Fibroblast of mammary gland (primary cell): ENCODE results near the gene IFT57.
A peak's percentile ranks its signal among the peaks of the same experiment; 100 is the strongest.

Experiments used
- DNase-seq: peaks from one replicate; pipeline ENCODE4 v3.0.0-alpha.2; 2010; ENCODE audit warnings: low read depth
- H3K4me3 ChIP-seq: 2 replicates; pipeline ENCODE4 v1.5.1; 2011; ENCODE audit warnings: low read depth, mild to moderate bottlenecking, low read length, moderate library complexity; ENCODE audit not compliant: control insufficient read depth
- TF ChIP-seq, protein P1 (sequence below): conservative IDR thresholded peaks from 2 replicates; pipeline ENCODE4 v1.5.1; 2011; ENCODE audit warnings: low read depth, low read length, inconsistent platforms; ENCODE audit not compliant: control insufficient read depth, insufficient read depth

The IFT57 gene

DNA sequence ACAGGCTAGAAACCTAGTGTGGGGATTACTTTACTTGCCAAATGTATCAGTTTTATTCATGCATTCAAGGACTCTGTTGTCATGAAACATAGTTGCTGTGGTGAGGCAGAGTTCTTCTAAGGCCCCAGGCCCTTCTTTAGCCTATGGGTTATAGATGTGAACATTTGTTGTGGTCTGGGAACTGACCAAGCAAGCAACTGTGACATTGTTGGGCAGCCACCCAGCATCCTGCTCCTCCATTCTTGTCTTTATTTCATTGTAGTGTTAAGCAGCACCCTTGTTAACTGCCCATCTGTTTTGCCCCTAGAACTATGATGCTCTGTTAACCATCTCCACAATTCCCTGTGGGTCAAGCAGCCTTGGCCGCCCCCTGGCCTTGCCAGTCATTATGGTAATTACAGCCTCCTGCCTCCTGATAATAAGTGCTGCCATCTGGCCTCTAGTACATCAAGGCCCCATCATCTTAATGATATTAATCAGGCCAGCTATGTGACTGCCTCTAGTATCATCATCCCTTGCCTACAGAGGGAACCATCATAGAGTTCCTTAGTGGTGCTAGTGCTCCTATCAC lies 12.2 kb upstream of the IFT57 start:
- TF ChIP-seq, protein P1, sequence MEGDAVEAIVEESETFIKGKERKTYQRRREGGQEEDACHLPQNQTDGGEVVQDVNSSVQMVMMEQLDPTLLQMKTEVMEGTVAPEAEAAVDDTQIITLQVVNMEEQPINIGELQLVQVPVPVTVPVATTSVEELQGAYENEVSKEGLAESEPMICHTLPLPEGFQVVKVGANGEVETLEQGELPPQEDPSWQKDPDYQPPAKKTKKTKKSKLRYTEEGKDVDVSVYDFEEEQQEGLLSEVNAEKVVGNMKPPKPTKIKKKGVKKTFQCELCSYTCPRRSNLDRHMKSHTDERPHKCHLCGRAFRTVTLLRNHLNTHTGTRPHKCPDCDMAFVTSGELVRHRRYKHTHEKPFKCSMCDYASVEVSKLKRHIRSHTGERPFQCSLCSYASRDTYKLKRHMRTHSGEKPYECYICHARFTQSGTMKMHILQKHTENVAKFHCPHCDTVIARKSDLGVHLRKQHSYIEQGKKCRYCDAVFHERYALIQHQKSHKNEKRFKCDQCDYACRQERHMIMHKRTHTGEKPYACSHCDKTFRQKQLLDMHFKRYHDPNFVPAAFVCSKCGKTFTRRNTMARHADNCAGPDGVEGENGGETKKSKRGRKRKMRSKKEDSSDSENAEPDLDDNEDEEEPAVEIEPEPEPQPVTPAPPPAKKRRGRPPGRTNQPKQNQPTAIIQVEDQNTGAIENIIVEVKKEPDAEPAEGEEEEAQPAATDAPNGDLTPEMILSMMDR, result no peak
- DNase-seq, result no peak
- H3K4me3 ChIP-seq, result no peak overlapping the region

DNA sequence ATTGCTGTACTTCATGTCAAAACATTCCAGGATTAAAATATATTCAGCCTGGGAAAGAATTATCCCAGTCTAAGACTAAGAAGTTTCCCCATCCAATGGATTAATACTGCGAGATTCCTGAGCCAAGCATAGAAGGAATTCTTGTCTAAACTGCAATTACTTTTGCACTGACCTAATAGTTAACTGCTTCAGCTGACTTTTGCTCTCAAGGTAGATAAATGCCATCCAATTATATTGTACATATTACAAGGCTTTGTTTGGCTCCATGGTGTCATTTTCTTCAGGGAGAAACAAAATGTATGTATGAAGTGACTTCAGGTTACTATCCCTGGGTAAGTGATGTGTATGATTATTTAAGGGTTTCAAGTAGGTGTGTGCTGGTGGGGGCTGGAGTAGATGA lies 6.1 kb upstream of the IFT57 start:
- no peak for DNase-seq
- no peak overlapping the region for H3K4me3 ChIP-seq
- TF ChIP-seq, protein P1, result no peak

DNA sequence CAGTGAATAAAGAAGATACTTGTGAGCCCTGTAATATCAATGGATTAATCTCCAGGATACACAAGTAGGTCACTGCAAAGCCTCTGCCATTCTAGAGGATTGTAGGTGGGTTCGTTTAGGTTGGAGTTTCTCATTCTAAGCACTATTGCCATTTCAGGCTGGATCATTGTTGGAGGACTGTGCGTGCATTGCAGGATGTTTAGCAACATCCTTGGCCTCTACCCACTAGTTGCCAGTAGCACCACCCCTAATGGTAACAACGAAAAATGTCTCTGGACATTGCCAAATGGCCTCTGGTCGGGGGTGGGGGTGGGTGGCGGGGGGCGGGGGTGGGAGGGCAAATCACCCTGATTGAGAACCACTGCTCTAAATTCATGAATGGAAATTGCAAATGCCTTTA lies 4.9 kb upstream of the IFT57 start:
- H3K4me3 ChIP-seq, result no peak overlapping the region
- DNase-seq, result no peak
- TF ChIP-seq, protein P1, result no peak

DNA sequence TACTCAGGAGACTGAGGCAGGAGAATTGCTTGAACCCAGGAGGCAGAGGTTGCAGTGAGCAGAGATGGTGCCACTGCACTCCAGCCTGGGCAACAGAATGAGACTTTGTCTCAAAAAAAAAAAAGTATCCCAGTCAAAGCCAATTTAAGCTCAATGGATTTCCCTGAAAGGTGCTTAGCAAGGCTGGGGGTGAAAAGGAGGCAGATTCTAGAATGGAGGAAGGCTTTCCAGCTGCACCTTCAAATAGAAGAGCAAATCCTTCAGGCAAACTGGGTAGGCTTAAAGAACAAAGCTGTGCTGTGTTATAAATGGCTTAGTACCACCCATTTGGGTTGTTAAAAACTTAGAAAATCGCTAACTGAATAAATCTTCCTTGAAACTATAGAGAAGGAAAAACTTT lies 3.0 kb upstream of the IFT57 start:
- H3K4me3 ChIP-seq, result no peak overlapping the region
- no peak for DNase-seq
- TF ChIP-seq, protein P1, result no peak

DNA sequence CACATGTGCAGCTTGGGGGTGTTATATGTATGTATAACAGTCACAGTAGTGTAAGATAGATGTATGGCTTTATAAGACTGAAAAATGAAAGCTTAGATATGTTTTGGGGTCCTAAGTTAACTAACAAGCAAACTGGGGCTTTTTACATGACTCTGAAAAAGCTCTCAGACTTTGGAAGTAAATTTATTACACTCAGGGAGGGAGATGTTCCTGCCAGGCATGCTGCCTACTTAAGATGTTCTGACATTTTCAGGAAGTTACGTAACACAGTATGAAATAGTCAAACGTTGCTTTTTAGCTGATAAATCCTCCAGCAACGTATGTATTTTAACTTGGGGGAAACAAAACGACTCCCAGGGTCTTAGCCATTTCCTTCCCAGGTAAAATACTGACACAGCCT lies 1.7 kb upstream of the IFT57 start:
- TF ChIP-seq, protein P1, result no peak
- peak; percentile 56 for DNase-seq
- no peak overlapping the region for H3K4me3 ChIP-seq

DNA sequence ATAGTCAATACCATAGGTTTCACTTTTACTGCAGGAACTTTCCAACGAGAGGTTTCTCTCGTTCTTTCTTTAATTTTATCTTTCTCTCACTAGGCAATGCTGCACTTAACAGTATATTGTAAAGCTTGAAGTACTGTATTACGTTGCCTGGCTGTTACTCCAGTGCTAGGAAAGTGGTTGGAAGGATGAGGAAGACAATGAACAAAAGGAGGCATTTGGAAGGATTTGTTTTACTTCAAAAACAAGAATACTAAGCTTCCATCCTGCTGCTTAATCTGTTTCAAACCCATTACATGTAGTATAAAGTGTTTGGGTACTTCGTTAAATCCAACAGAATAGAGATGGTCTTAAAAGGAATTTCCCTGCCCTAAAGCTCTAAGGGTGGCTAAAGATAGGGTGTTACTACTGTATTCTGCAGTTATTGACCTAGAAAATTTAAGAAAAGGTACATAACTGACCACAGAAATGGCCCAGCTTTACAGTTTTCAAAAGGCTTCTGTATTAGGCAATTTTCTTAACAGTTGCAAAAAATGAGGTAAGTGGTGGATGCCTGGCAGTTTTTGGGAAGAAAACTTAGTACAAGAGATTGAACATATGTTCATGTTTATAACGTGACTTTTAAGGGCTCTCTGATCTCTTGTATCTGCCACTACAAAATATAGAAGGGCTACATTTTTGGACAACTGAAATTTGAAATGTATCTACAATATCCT lies 785 bp upstream of the IFT57 start:
- TF ChIP-seq, protein P1, result no peak
- peak overlapping the region; percentile 85 for H3K4me3 ChIP-seq
- peak; percentile 8 for DNase-seq

DNA sequence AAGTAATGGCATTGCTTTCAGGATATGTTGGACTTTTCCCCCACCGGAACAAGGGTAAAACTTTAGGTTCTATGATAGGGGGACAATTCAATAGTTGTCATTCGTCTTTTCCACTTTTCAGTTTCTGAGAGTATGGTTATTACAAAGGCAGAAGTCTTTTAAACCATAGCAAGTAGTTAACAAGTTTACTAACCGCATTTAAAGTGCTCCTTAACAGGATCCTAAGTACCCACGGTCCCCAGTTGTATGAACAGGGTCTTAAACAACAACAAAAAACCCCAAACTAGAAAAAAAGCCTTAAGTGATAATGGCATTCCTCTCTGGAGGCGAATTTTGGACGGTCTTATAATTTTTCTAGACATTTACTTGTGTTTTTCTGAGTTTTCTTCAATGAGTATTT lies 831 bp downstream of the IFT57 start:
- TF ChIP-seq, protein P1, result no peak
- peak overlapping the region; percentile 85 for H3K4me3 ChIP-seq
- peak; percentile 4 for DNase-seq
